Nucleus accumbens (tissue), 56 donors: ENCODE results near the gene SLC28A1.

Source experiments
- DNase-seq, 56 donors: peaks; one replicate each; lab custom pipeline; 2025; lab: John Stamatoyannopoulos, UW

SLC28A1 gene

DNA sequence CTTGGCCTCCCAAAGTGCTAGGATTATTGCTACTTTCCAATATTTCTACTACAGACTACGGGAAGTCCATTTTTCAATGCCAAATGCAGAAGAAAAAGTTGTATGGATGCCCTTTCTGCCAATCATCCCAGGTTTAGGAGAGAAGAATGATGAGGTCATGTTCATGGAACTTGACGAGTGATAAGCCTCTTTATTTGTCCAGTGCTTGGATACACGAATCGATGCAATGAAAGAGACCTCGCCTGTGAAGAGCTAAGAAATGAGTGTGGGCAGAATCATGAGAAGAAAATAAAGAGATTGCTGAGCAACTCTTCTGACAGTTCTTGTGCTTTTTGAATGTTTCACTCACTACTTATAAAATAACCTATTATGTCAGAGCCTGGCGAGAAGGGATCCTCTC is 996 bp upstream of the SLC28A1 start:
- DNase-seq = no peak

DNA sequence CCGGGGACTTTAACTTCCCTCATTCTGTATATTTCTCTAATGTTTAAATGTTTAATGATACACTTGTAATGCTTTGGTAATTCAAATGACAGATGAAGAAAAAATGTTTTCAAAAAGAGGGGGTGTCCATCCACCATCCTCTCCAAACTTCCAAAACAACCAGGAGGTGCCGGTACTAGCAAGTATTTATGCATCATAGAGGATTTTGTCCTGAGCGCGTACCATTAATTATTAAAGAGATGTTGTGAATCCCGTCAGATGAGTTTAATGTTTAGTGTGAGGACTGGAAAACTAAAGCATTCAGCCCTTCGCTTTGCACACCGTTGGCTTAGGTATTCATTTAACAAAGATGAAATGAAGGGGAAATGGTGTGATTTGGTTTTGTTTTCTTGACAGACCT is 1.3 kb downstream of the SLC28A1 start:
- no peak for DNase-seq

DNA sequence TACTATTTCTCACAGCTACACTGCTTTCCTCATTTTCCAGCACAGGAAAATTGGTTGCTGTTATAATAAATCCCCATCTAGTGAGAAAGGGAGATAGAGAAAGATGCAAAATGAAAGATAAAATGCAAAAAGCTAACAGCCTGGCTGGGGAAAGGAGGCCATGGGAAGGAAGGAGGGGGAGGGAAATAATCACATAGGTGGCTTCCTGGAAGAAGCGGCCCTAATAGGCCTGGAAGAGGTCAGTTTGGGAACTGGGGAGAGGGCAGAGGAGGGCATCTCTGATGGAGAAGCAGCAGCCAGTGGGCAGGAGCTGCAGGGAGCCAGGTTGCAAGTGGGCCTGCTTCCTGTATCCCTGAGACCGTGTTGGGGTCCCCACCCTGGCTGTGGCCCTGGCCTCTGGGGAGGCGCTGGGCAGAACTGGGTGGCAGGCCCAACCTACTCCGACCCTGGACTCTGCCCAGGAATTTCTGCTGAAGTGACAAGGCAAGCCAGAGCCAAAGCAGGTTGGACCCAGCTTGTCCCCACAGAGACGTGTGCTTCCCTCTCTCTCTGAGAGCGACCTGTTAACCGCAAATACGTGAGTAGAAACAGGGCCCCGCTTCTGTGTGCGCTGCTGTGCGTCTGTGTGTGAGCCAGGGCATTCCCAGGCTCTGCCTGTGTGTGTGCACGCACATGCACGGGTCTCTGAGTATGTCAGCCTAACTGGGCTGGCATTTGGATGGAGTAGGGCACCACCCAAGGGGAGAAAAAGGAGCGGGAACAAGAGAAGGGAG is 1.9 kb downstream of the SLC28A1 start:
- DNase-seq = no peak

DNA sequence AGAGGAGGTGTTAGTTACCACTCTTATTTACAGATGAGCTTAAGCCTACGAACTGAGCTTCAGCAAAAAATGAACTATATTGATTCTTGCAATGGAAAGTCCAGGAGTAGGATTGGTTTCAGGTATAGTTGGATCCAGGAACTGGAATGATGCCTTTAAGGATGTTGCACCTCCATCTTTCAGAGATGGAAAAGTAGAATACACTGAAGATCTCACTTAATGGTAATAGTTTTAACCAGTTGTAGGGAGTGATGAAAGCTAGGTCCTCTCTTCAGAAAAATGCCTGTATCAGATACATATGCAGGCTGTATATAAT is 2.5 kb downstream of the SLC28A1 start:
- DNase-seq = no peak

DNA sequence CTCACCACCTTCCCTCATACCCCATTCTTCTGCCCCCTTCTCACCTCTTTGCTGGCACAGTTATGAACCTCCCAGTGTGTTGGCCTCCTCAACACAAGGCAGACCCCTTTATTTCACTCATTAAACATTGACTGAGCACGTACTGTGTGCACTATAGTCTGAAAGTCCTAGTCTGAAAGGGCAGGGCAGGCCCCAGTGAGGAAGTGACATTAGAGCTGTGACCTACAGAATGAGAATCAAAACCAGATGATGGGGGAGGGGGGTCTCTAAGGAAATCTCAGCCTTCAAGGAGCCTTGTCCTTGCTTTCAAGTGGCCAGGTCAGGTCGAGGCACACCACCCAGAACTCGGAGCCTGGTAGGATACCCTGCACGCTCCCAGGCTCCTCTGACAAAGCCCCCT is 3.5 kb downstream of the SLC28A1 start:
- DNase-seq = no peak

DNA sequence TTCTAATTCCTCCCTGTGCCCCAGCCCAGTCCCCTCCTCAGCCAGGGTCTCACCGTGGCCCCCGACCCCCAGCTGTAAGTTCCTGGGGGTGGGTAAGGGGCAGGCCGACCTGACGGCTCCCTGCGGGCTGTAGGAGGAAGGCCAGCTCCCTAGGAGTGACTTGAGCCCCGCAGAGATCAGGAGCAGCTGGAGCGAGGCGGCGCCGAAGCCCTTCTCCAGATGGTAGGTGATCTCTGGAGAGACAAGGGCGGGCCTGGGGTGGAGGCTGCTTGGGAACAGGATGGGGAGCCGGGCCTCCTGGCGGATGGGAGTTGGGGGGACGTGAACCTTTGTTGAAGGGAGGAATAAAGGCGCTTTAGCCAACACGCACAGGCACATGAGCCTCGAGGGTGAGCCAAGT is 4.2 kb downstream of the SLC28A1 start:
- DNase-seq = no peak

DNA sequence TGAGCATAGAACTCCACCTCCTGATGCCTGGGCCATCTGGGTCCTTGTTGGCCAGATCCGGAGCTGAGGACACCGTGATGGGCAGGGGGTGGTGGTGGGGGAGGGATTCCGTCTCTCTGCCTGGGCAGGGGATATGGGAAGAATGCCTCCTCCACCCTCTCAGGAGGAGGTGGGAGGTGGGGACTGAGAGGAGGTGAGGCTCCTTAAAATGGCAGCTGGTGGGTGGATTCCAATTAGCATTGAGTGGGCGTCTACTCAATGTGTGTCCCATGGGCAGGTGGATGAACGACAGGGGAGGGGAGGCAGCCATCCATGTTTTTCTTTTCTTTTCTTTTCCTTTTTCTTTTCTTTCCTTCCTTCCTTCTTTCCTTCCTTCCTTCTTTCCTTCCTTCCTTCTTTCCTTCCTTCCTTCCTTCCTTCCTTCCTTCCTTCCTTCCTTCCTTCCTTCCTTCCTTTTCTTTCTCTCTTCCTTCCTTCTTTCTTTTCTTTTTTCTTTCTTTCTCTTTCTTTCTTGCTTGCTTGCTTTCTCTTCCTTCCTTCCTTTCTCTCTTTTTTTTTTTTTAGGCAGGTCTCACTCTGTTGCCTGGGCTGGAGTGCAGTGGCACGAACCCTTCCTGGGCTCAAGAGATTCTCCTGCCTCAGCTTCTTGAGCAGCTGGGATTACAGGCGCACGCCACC is 5.0 kb downstream of the SLC28A1 start:
- DNase-seq = peak in 10 of 56 donors; percentile 3 to 41 (median 18)

DNA sequence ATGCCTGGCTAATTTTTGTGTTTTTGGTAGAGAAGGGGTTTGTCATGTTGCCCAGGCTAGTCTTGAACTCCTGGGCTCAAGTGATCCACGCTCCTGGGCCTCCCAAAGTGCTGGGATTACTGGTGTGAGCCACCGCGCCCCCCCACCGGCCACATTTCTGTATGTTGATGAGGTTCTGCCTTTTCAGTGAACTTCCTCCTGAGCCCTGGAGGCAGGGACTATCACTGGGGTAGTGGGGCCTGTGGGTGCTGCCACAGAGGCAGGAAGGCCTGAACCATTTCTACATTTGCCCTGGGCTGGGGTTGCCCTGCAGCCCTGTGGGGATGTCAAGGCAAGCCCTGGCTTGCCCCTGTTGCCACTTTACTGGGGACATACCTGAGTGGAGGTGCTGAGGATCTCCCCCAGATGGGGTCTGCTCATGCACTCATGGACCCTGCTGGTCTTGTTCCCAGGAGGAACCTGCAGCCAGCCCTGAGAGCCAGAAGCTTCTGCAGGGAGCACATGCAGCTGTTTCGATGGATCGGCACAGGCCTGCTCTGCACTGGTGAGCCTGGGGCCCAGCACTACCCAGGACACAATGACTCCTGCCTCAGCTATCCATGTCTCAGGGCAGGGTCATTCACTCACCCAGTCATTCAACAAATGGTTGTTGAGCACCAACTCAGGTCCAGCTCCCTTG is 5.7 kb downstream of the SLC28A1 start:
- no peak for DNase-seq

DNA sequence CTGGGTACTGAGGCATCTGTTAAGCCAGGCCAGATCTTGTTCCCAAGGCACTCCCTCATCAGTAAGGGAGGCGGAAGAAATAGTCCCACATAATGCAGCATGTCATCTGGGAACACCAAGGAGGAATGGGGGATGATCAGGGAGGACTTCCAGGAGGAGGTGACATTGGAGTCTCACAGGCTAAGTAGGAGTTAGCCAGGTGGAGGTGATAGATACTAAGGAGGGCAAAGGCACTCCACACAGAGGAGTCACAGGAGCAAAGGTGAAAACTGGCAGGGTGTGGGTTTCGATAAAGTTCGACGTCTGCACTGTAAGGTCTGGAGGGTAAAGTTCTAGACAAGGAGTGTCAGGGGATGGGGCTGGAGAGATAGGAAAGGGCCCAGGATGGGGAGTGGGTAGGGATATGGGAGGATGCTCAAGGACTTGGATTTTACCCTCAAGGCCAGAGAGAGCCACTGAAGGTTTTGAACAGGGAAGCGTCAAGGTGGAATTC is 6.3 kb downstream of the SLC28A1 start:
- DNase-seq = no peak

DNA sequence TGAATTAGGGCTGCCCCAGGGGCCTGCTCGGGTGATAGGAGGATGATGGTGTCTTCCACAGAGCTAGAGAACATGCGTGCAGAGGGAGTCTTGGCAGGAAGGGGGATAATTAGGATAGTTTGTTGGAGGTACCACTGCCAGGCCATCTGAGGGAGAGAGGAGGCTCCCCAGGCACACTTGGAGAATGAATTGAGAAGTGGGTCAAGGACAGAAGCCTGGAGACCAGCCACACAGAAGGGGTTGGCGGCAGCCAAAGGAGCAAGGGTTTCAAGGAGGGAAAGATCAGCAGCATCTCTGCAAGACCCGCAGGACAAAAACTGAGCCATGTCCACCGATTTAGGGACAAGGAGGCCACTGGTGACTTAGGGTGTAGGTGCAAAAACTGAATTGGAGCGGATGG is 6.9 kb downstream of the SLC28A1 start:
- DNase-seq = no peak

DNA sequence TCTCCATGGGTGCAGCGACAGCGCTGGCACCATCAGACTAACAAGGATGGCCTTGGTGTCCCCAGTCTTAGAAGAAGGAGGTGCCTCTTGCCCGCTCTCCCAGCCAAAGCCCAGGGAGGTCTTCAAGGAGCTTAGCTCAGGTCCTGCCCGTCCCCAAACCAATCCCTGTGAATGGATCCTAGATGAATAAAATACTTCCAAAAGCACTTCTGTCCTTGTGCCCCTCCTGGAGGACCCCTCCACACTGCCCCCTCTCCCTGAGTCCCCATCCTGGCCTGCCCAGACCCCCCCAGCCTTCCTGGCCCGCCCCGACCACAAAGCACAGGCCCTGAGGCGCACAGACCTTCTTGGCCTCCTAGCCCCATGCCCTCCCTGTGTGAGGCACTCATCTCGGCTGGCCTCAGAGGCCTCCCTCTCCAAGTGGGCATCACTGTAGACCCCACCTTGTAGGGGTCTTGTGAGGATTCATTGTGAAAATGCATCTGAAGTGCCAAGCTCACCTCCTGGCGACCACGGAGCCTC is 8.4 kb downstream of the SLC28A1 start:
- DNase-seq = no peak

DNA sequence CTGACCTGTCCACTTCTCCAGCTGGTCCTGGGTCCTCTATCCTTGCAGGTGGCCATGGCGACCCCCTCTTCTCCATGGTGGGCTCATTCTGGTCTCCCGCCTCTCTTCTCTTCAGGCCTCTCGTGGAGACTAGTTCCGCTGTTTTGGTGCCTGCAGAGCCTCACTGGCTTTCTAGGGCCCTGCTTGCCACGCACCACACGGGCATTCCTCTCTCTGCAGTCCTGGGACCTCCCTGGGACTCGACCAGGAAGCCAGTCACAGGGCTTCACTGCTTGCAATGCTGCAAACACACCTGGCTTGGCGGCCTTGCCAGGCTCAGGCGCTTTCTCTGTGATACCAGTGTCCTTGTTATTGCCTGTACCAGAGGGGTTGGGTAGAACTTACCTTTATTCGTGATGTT is 9.1 kb downstream of the SLC28A1 start:
- no peak for DNase-seq

DNA sequence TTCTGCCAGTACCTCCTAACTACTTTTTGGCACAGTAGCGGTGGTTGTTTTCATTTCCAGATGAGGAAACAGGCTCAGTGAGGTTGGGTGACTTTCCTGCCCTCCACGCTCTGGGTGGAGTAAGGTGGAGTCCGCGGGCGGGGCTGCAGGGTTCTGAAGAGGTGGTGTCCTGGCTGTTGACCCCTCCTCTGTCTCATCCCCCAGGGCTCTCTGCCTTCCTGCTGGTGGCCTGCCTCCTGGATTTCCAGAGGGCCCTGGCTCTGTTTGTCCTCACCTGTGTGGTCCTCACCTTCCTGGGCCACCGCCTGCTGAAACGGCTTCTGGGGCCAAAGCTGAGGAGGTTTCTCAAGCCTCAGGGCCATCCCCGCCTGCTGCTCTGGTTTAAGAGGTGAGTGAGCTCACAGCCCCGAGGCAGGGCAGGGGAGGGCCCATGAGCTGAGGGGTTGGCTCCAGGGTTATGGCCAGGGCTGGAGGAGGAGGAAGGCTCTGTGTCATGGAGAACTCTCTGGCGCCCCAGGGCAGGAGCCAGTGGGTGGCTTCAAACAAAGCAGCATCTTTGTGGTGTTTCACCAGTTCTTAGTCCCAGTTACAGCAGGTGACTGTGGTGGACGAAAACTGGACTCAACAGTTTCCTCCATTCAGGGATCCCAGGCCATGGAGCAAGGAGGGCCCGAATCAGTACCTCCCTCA is 10.4 kb downstream of the SLC28A1 start:
- DNase-seq = no peak

DNA sequence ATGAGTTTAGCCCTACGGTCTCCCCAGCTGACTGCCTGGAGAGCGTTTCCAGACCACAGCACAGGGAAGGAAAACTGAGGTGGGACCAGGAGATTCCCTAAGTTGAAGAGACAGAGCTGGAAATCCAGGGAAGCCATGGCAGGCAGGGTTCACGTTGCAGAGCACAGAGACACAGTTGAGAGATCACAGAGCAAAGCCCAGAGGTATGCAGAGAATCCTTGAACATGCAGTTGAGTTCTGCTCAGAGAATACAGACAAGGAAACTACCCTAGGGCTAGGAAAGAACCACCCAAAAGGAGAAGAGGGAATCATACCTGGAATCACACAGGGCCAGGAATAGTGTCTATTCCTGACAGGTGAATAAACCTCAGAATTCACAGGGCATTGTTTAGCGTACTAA is 14.3 kb downstream of the SLC28A1 start:
- no peak for DNase-seq

DNA sequence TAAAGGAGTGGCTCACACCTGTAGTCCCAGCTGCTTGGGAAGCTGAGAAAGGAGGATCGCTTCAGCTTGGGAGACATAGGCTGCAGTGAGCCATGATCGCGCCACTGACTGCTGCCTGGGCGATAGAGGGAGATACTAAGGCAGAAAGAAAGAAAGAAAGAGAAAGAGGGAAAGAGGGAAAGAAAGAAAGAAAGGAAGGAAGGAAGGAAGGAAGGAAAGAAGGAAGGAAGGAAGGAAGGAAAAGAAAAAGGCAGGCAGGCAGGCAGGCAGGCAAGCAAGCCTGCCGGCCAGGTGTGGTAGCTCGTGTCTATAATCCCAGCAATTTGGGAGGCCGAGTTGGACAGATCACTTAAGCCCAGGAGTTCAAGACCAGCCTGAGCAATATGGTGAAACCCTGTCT is 15.3 kb downstream of the SLC28A1 start:
- no peak for DNase-seq

DNA sequence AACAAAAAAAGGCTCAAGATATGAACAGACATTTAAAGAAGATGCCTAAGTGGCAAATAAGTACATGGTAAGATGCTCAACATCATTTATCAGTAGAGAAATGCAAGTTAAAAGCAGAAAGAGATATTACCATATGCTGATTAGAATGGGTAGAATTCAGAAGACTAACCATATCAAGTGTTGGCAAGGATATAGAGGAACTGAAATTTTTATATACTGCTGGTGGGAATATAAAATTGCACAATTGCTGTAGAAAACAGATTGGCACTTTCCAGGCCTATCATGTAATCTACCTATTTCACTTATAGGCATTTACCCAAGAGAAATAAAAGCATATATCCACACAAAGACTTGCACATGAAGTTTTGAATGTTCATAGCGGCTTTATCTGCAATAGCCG is 17.1 kb downstream of the SLC28A1 start:
- no peak for DNase-seq

DNA sequence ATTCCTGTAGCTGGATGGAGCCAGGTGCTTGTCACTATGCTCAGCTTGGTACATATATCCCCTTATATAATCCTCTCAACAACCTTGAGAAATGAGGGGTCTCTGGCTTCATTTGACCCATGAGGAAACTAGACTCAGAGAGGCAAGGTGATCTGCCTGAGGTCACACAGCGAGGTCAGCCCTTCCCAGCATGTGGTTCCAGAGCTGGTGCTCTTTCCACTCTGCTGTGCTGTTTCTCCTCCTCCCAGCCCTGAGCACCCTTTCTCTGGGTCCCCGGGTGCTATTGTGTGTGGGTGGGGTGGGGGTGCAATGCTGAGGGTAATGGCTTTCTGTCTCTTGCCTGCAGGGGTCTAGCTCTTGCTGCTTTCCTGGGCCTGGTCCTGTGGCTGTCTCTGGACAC is 19.3 kb downstream of the SLC28A1 start:
- DNase-seq = no peak

DNA sequence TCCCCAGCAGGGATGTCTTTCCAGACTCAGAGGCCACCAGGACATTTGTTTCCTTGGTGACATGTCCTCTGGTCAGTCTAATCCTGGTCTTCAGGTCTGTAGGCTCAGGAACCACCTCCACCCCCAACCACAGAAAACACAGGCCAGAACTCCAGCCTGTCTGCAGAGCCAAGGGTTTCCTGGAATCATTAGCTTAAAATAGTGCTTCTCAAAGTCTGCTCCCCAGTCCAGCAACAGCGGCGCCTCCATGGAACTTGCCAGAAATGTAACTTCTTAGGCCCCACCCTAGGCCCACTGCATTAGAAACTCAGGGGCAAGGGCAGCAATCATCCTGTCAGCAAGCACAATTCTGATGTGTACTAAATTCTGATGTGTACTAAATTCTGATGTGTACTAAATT is 20.0 kb downstream of the SLC28A1 start:
- no peak for DNase-seq

DNA sequence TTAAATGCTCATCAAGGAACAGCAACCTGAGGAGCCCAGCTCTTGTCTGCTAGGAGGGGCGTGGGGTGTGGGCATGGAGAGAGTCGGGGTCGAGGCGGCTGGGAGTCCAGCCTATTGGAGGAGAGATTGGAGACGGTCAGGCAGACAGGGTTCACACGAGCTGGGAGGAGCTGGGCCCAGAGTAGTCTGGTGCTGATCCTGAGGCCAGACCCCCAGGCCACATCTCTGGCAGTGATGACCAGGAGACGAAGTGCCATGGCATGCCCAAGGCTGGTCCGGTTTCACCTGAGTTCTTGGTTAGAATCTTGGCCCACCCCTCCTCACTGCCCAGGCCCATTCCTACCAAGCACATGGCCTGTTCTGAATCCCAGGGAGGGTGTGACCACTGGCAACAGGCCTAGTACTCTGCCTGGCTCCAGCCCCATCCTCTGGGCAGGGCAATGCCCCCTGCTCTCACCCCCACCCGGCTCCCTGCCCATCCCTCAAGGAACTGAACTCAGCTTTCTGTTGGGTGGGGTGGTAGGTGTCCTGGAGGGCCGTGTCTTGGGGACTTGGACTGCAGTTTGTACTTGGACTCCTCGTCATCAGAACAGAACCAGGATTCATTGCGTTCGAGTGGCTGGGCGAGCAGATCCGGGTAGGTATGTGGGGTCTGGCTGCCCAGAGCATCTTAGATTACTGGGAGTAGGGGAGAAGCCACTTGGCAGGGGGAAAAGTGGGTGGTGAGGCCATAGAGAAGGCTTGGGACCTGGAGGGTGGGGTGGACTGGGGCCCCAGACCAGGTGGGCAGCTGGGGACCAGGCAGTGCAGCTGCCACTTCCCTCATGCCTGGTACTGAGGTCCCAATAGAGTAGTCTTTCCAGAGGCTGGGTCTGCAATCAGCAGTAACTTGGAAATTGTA is 20.8 kb downstream of the SLC28A1 start:
- no peak for DNase-seq

DNA sequence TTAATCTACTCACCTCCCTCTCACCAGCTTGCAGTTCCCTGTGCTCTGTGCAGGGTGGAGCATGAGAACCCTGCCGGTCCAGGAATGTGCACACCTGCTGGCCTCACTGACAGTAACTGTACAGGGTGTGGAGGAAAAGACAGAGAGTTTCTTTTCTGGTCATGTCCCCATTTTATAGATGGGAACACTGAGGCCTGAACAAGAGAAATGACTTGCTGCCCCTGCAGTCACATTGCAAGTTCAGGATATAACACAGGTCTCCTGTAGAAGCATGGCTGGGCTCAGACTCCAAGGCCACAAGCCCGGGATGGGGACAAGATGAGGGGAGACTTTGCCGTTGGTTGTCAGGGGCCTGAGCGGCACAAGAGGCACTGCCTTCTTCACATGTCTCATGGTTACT is 23.3 kb downstream of the SLC28A1 start:
- DNase-seq = no peak
